NCI-H1417 treated with DMSO at 0.1 percent for 48 hours (cell line): ENCODE results near the gene IRF7.

Experiments
- DNase-seq: peaks from one replicate; lab custom pipeline; 2025; lab: John Stamatoyannopoulos, UW

The IRF7 gene

GRCh38 chr11:607971-608659, 7.6 kb downstream of the IRF7 start:
- DNase-seq = no peak

GRCh38 chr11:607020-607780, 8.6 kb downstream of the IRF7 start:
- no peak for DNase-seq

- no peak for DNase-seq
These were observed 9.5 kb downstream of the IRF7 start for GRCh38 chr11:606245-606644.

GRCh38 chr11:605286-606129, 10.2 kb downstream of the IRF7 start:
- no peak for DNase-seq

- DNase-seq = no peak
These were observed 12.6 kb downstream of the IRF7 start for GRCh38 chr11:603154-603553.

GRCh38 chr11:601573-602245, 14.0 kb downstream of the IRF7 start:
- no peak for DNase-seq

GRCh38 chr11:598005-598680, 17.6 kb downstream of the IRF7 start:
- no peak for DNase-seq

GRCh38 chr11:597166-597725, 18.5 kb downstream of the IRF7 start:
- DNase-seq = no peak

GRCh38 chr11:596374-596773, 19.4 kb downstream of the IRF7 start:
- no peak for DNase-seq

- DNase-seq = no peak
These were observed 20.4 kb downstream of the IRF7 start for GRCh38 chr11:595400-595799.

- no peak for DNase-seq
These were observed 22.4 kb downstream of the IRF7 start for GRCh38 chr11:593347-593746.

- no peak for DNase-seq
These were observed 22.8 kb downstream of the IRF7 start for GRCh38 chr11:592918-593317.

GRCh38 chr11:592501-592900, 23.2 kb downstream of the IRF7 start:
- DNase-seq = no peak

GRCh38 chr11:590997-591396, 24.8 kb downstream of the IRF7 start:
- DNase-seq = no peak

- no peak for DNase-seq
These were observed 26.0 kb downstream of the IRF7 start for GRCh38 chr11:589798-590197.

- no peak for DNase-seq
These were observed 27.8 kb downstream of the IRF7 start for GRCh38 chr11:587978-588380.

- DNase-seq = no peak
These were observed 28.2 kb downstream of the IRF7 start for GRCh38 chr11:587546-587945.

- DNase-seq = no peak
These were observed 29.1 kb downstream of the IRF7 start for GRCh38 chr11:586376-587316.

GRCh38 chr11:584287-584686, 31.5 kb downstream of the IRF7 start:
- DNase-seq = no peak

- DNase-seq = no peak
These were observed 34.0 kb downstream of the IRF7 start for GRCh38 chr11:581752-582151.
